K562 (cell line): ENCODE results near the gene TPGS1. TPM values are rescaled to one million over a fixed set of nuclear protein-coding genes. Genes with fewer than 3 reads are reported as not detected.

ENCODE experiments used
- DEAF1 ChIP-seq: fragments of 450-650 bp; formaldehyde crosslinking; IDR thresholded peaks from 2 replicates; pipeline ENCODE4 v1.4.0; 2020; ENCODE audit warnings: mild to moderate bottlenecking, moderate library complexity
- E2F6 ChIP-seq, 2 experiments: IDR thresholded peaks; 2 replicates each; pipeline ENCODE4 v1.6.1; 2011; ENCODE audit warnings: borderline replicate concordance in 1 of 2, control low read depth in 1 of 2, low read depth in 1 of 2, low read length in 1 of 2, mild to moderate bottlenecking in 1 of 2, mixed read lengths in 1 of 2, moderate library complexity in 1 of 2; ENCODE audit not compliant: insufficient read depth in 1 of 2, insufficient read length in 1 of 2, poor library complexity in 1 of 2, severe bottlenecking in 1 of 2; ENCODE audit errors: extremely low read depth in 1 of 2
- HDAC1 ChIP-seq, 2 experiments: fragments of 450-650 bp; IDR thresholded peaks; 2 replicates each; pipeline ENCODE4 v1.6.1; 2016 to 2017; ENCODE audit warnings: inconsistent platforms in 1 of 2, mild to moderate bottlenecking in 1 of 2, moderate library complexity in 1 of 2
- KAT2B ChIP-seq: IDR thresholded peaks from one replicate; pipeline ENCODE4 v1.6.1; 2012; ENCODE audit warnings: low read depth, mild to moderate bottlenecking, control low read depth, inconsistent platforms, low read length, moderate library complexity
- RBM25 ChIP-seq: fragments of 200-400 bp; formaldehyde crosslinking; IDR thresholded peaks from 2 replicates; pipeline ENCODE4 v1.6.1; 2018; ENCODE audit warnings: low read length, low read depth, moderate library complexity; ENCODE audit not compliant: severe bottlenecking
- RERE ChIP-seq: sonication (generic); formaldehyde crosslinking; IDR thresholded peaks from 2 replicates; pipeline ENCODE4 v1.8.0; 2023; ENCODE audit warnings: missing genetic modification reagents, mild to moderate bottlenecking, borderline replicate concordance
- RNF2 ChIP-seq: sonication (generic); IDR thresholded peaks from 2 replicates; pipeline ENCODE4 v1.6.1; 2016
- ZNF311 ChIP-seq: fragments of 250-450 bp; sonication (Bioruptor Pico); IDR thresholded peaks from 2 replicates; pipeline ENCODE4 v1.4.0; 2020; ENCODE audit warnings: mild to moderate bottlenecking, moderate library complexity
- ZNF41 ChIP-seq: fragments of 250-450 bp; sonication (Bioruptor Pico); conservative IDR thresholded peaks from 2 replicates; pipeline ENCODE4 v1.4.0; 2020; ENCODE audit warnings: mild to moderate bottlenecking
- ZNF609 ChIP-seq: sonication (generic); formaldehyde crosslinking; IDR thresholded peaks from 2 replicates; pipeline ENCODE4 v1.8.1; 2023; ENCODE audit warnings: missing genetic modification reagents, mild to moderate bottlenecking, borderline replicate concordance
- polyA plus RNA-seq, 8 experiments: library from polyadenylated mRNA; depleted of rRNA in 4 of 8; stranded (reverse) in 5 of 8; unstranded in 3 of 8; fragments of >200 nt; fragmentation: Nextera tagmentation in 2 of 8; fragmentation: Illumina TruSeq in 1 of 8; extraction: Ambion mirVana in 2 of 8; extraction: Trizol in 1 of 8; gene quantifications; 2 replicates each; pipeline versions ENCODE4 v1.2.1 to v1.2.3, GENCODE V29; 2011 to 2014; ENCODE audit warnings: inconsistent platforms in 1 of 8, missing spikeins in 1 of 8
- total RNA-seq, 7 experiments: library from RNA; depleted of rRNA in 6 of 7; stranded (reverse); fragments of >200 nt in 6 of 7; fragmentation: Illumina TruSeq in 2 of 7; extraction: Trizol in 2 of 7; gene quantifications; 2 replicates each; pipeline versions ENCODE4 v1.2.1 to v1.2.3, GENCODE V29; 2011 to 2021; ENCODE audit warnings: low replicate concordance in 1 of 7

The TPGS1 gene
- total and polyA plus RNA-seq, 9 of the 15 experiments (the other 6 are each of a cell fraction or from before 2014, with no cell fraction given) = 0.30 to 31.6 (median 1.2) TPM; not detected in 2

DNA sequence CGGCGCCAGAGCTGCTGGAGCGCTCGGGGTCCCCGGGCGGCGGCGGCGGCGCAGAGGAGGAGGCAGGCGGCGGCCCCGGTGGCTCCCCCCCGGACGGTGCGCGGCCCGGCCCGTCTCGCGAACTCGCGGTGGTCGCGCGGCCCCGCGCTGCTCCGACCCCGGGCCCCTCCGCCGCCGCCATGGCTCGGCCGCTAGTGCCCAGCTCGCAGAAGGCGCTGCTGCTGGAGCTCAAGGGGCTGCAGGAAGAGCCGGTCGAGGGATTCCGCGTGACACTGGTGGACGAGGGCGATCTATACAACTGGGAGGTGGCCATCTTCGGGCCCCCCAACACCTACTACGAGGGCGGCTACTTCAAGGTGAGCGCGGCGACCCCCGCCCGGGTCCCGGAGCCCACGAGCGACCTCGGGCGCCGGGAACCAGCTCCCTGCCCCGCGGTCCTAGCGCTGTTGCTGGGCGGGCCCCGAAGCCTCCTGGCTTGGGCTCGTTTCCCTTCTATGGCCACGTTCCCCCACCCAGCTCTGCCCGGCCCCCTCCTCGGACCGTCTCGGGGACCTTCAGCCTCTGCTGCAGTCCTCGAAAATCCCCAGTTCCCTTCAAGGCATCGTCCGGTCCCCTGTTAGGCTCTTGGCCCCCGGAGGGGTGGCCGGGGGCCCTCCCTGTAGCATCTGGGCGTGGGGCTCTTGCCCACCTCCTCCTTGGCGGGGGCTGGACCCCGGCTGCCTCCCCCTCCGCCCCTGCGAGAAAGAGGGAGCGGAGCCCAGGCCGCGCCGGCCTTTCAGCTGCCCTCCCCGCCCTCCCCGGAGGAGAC, 24.7 kb downstream of the TPGS1 start, which contains the start of gene CDC34 (continued):
- TF ChIP-seq HDAC1 (IDR thresholded peaks at IDR 0.05) = 0 out of 4 replicates have a peak, but pooled peaks of 1 of the 2 experiments have one; percentile 16
- TF ChIP-seq E2F6 (IDR thresholded peaks at IDR 0.05; ENCODE audit: borderline replicate concordance in 1 of 2, extremely low read depth in 1 of 2, insufficient read depth in 1 of 2, insufficient read length in 1 of 2, low read depth in 1 of 2, low read length in 1 of 2, poor library complexity in 1 of 2, severe bottlenecking in 1 of 2) = no peak
- no peak for TF ChIP-seq RNF2
- no peak for TF ChIP-seq KAT2B
- no peak for TF ChIP-seq ZNF609 (CRISPR knock-in tag)
- no peak for TF ChIP-seq RERE
- TF ChIP-seq DEAF1 (CRISPR knock-in tag) = no peak
- TF ChIP-seq ZNF311 (CRISPR knock-in tag) = no peak
- TF ChIP-seq ZNF41 (CRISPR knock-in tag) = no peak
- TF ChIP-seq RBM25 = no peak
